Kidney tubule cell (primary cell): ENCODE measurements around the gene BTBD19.
"Not testable (repeated sequence)": the region's sequence is repeated elsewhere in the genome, so short reads cannot be mapped to it uniquely, and the experiment has no call there.

Source experiments
- DNase-seq: peaks from one replicate; pipeline ENCODE4 v3.0.0-alpha.2; 2018; ENCODE audit warnings: low spot score

BTBD19 gene

GRCh38 chr1:44787506-44787905 is 20.8 kb upstream of the BTBD19 start:
- no peak for DNase-seq

GRCh38 chr1:44788120-44788860 is 20.0 kb upstream of the BTBD19 start, which contains the start of gene BEST4:
BEST4 (minus strand) TSS chr1:44788170; CDS start chr1:44787705, 465 bp downstream.
- no peak for DNase-seq

GRCh38 chr1:44790968-44791801 is 17.1 kb upstream of the BTBD19 start:
- no peak for DNase-seq

GRCh38 chr1:44792736-44793502 is 15.4 kb upstream of the BTBD19 start:
- no peak for DNase-seq

GRCh38 chr1:44797886-44798285 is 10.4 kb upstream of the BTBD19 start:
- DNase-seq: not testable (repeated sequence)

GRCh38 chr1:44798481-44799365 is 9.6 kb upstream of the BTBD19 start:
- DNase-seq: no peak

GRCh38 chr1:44799770-44800584 is 8.3 kb upstream of the BTBD19 start, which contains the start of gene PLK3:
PLK3 (plus strand) TSS chr1:44800377; CDS start chr1:44800464, 87 bp downstream.
- DNase-seq: peak; percentile 98

- peak; percentile 41 for DNase-seq
Measured at GRCh38 chr1:44801491-44802305, 6.6 kb upstream of the BTBD19 start.

GRCh38 chr1:44802306-44803061 is 5.8 kb upstream of the BTBD19 start:
- DNase-seq: no peak

GRCh38 chr1:44803062-44803311 is 5.3 kb upstream of the BTBD19 start:
- no peak for DNase-seq

GRCh38 chr1:44803312-44804095 is 4.8 kb upstream of the BTBD19 start:
- DNase-seq: peak; percentile 87

- no peak for DNase-seq
Measured at GRCh38 chr1:44805311-44806024, 2.9 kb upstream of the BTBD19 start.

GRCh38 chr1:44806025-44806703 is 2.2 kb upstream of the BTBD19 start:
- DNase-seq: no peak

GRCh38 chr1:44806704-44807363 is 1.5 kb upstream of the BTBD19 start, which contains the start of gene DYNLT4:
DYNLT4 (minus strand) TSS chr1:44807351; CDS start chr1:44806668, 683 bp downstream.
- DNase-seq: no peak

GRCh38 chr1:44807364-44808062 is 810 bp upstream of the BTBD19 start:
- DNase-seq: peak; percentile 100
